ENCODE measurements around the gene PLPP3. TPM values are rescaled to one million over a fixed set of nuclear protein-coding genes. Genes with fewer than 3 reads are reported as not detected.

Gene PLPP3
- polyA plus RNA-seq, 3 donors, result 0.21 to 0.32 TPM; not detected in 1

GRCh38 chr1:56457756-56458375, 121.5 kb downstream of the PLPP3 start:
- no peak for DNase-seq
- Histone ChIP-seq H3K4me2 (replicated peaks; ENCODE audit: extremely low read depth, low read length, poor library complexity, severe bottlenecking) (no peak overlapping the region), H3K79me2 (ENCODE audit: insufficient read depth, low read length) (no peaks in the 10 kb centered on the region), H4K20me1 (ENCODE audit: insufficient read depth, low read length) (no peaks in the 10 kb centered on the region), H3K9ac (ENCODE audit: insufficient read depth, low read length, poor library complexity, severe bottlenecking) (no peak overlapping the region), H2AFZ (ENCODE audit: insufficient read depth, low read depth, low read length, poor library complexity, severe bottlenecking) (no peak overlapping the region), H3K36me3 (replicated peaks in 1 of 2; ENCODE audit: control insufficient read depth in 1 of 2, insufficient read depth in 2 of 2, low read length in 2 of 2) (no peaks in the 10 kb centered on the region), H3K4me3 (replicated peaks in 1 of 3; ENCODE audit: low read depth in 2 of 3, low read length in 3 of 3) (no peak overlapping the region), H3K9me3 (replicated peaks in 1 of 2; ENCODE audit: control insufficient read depth in 1 of 2, insufficient read depth in 1 of 2, low read length in 2 of 2) (no peaks in the 10 kb centered on the region), H3K27ac (ENCODE audit: low read depth in 1 of 2, low read length in 2 of 2) (no peak overlapping the region), H3K4me1 (ENCODE audit: control insufficient read depth in 1 of 2, insufficient read depth in 2 of 2, low read length in 2 of 2) (no peaks in the 10 kb centered on the region), H3K27me3 (ENCODE audit: control insufficient read depth in 2 of 2, insufficient read depth in 2 of 2, low read length in 2 of 2) (peaks cover 0 to 2% of the 10 kb centered on the region in 2 donors)
- WGBS (ENCODE audit: insufficient coverage), result 97% methylated on average over 7 of the region's 10 CpGs
- H3K4me1 Mint-ChIP-seq, result no peaks in the 10 kb centered on the region
- no peaks in the 10 kb centered on the region for H3K36me3 Mint-ChIP-seq
- no peak overlapping the region for H3K27ac Mint-ChIP-seq
- H3K27me3 Mint-ChIP-seq (ENCODE audit: low read depth in 3 of 3), result peaks cover 2 to 10% (median 6%) of the 10 kb centered on the region in 3 donors
- no peak for TF ChIP-seq CTCF (IDR thresholded peaks at IDR 0.05)
- H3K9me3 Mint-ChIP-seq, result peaks cover 0 to 2% (median 0%) of the 10 kb centered on the region in 7 donors
- no peak overlapping the region for H3K4me3 Mint-ChIP-seq
- intact Hi-C loops (cut with micrococcal nuclease), result no loop called here

- Histone ChIP-seq H3K9ac (ENCODE audit: insufficient read depth, low read length, poor library complexity, severe bottlenecking) (no peak overlapping the region), H3K4me3 (replicated peaks in 1 of 3; ENCODE audit: low read depth in 2 of 3, low read length in 3 of 3) (no peak overlapping the region), H3K9me3 (replicated peaks in 1 of 2; ENCODE audit: control insufficient read depth in 1 of 2, insufficient read depth in 1 of 2, low read length in 2 of 2) (no peaks in the 10 kb centered on the region), H3K36me3 (replicated peaks in 1 of 2; ENCODE audit: control insufficient read depth in 1 of 2, insufficient read depth in 2 of 2, low read length in 2 of 2) (no peaks in the 10 kb centered on the region), H3K27me3 (ENCODE audit: control insufficient read depth in 2 of 2, insufficient read depth in 2 of 2, low read length in 2 of 2) (peaks cover 0 to 2% of the 10 kb centered on the region in 2 donors), H4K20me1 (ENCODE audit: insufficient read depth, low read length) (no peaks in the 10 kb centered on the region), H3K4me1 (ENCODE audit: control insufficient read depth in 1 of 2, insufficient read depth in 2 of 2, low read length in 2 of 2) (no peaks in the 10 kb centered on the region), H3K79me2 (ENCODE audit: insufficient read depth, low read length) (no peaks in the 10 kb centered on the region), H2AFZ (ENCODE audit: insufficient read depth, low read depth, low read length, poor library complexity, severe bottlenecking) (no peak overlapping the region), H3K4me2 (replicated peaks; ENCODE audit: extremely low read depth, low read length, poor library complexity, severe bottlenecking) (no peak overlapping the region), H3K27ac (ENCODE audit: low read depth in 1 of 2, low read length in 2 of 2) (no peak overlapping the region)
- Mint-ChIP-seq H3K27me3 (ENCODE audit: low read depth in 3 of 3) (peaks cover 2 to 12% (median 6%) of the 10 kb centered on the region in 3 donors), H3K27ac (peak overlapping the region in 1 of 7 donors; percentile 50), H3K36me3 (no peaks in the 10 kb centered on the region), H3K4me1 (no peaks in the 10 kb centered on the region), H3K9me3 (peaks cover 0 to 2% (median 0%) of the 10 kb centered on the region in 7 donors), H3K4me3 (no peak overlapping the region)
- TF ChIP-seq CTCF (IDR thresholded peaks at IDR 0.05), result no peak
- 65% methylated on average over 10 of the region's 12 CpGs for WGBS (ENCODE audit: insufficient coverage)
- intact Hi-C loops (cut with micrococcal nuclease), result no loop called here
- peak in 1 of 3 donors; percentile 38 for DNase-seq
These were observed 122.8 kb downstream of the PLPP3 start for GRCh38 chr1:56456435-56457101.
